IMR-90 (cell line): ENCODE measurements around the gene TMEM144.

Experiments used
- BHLHE40 ChIP-seq: fragments of 150-350 bp; IDR thresholded peaks from 2 replicates; pipeline ENCODE4 v1.6.1; 2016; ENCODE audit warnings: mild to moderate bottlenecking, low read depth, low read length
- CEBPB ChIP-seq: IDR thresholded peaks from 2 replicates; pipeline ENCODE4 v1.6.1; 2012; ENCODE audit warnings: low read depth, low read length, improper control_type of control experiment
- CTCF ChIP-seq: conservative IDR thresholded peaks from 2 replicates; pipeline ENCODE4 v1.5.1; 2012; ENCODE audit warnings: mild to moderate bottlenecking, low read depth, low read length, improper control_type of control experiment
- FOS ChIP-seq: fragments of 150-350 bp; IDR thresholded peaks from 2 replicates; pipeline ENCODE4 v1.6.1; 2016; ENCODE audit warnings: low read depth, low read length
- MAFK ChIP-seq: IDR thresholded peaks from 2 replicates; pipeline ENCODE4 v1.6.1; 2012; ENCODE audit warnings: low read depth, low read length, improper control_type of control experiment
- MAZ ChIP-seq: IDR thresholded peaks from 2 replicates; pipeline ENCODE4 v1.6.1; 2012; ENCODE audit warnings: low read depth, mild to moderate bottlenecking, low read length, improper control_type of control experiment, moderate library complexity, borderline replicate concordance
- MXI1 ChIP-seq: IDR thresholded peaks from 2 replicates; pipeline ENCODE4 v1.6.1; 2012; ENCODE audit warnings: low read depth, mild to moderate bottlenecking, low read length, moderate library complexity, borderline replicate concordance
- POLR2A ChIP-seq: IDR thresholded peaks from 2 replicates; pipeline ENCODE4 v1.6.1; 2012; ENCODE audit warnings: mild to moderate bottlenecking, low read depth, low read length
- RAD21 ChIP-seq: IDR thresholded peaks from 2 replicates; pipeline ENCODE4 v1.6.1; 2012; ENCODE audit warnings: low read length, improper control_type of control experiment
- RCOR1 ChIP-seq: IDR thresholded peaks from 2 replicates; pipeline ENCODE4 v1.6.1; 2012; ENCODE audit warnings: mild to moderate bottlenecking, low read length, improper control_type of control experiment; ENCODE audit not compliant: insufficient replicate concordance
- RFX5 ChIP-seq: IDR thresholded peaks from 2 replicates; pipeline ENCODE4 v1.8.0; 2012; ENCODE audit warnings: low read depth, mild to moderate bottlenecking, low read length, moderate library complexity
- SMC3 ChIP-seq: fragments of 150-350 bp; IDR thresholded peaks from 2 replicates; pipeline ENCODE4 v1.6.1; 2016; ENCODE audit warnings: low read depth, mild to moderate bottlenecking, antibody characterized with exemption, low read length, moderate library complexity
- USF2 ChIP-seq: fragments of 150-350 bp; IDR thresholded peaks from 2 replicates; pipeline ENCODE4 v1.6.1; 2017; ENCODE audit warnings: mild to moderate bottlenecking, antibody characterized with exemption, low read length, low read depth

DNA sequence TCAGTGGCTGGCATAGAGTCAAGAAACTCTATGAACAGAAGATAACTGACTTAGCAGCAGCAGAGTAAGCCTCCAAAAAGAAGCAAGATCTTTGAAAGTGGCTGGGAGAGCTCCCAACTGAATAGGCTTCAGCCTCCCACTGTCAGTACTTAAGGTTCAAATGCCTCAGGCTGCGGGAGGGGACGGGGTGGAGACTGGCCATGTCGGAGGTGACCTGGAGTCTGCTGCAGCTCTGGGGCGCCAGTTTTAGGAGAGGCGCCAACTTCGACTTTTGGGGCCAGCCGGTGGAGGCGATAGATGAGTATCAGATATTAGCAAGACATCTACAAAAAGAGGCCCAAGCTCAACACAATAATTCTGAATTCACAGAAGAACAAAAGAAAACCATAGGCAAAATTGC, 67.3 kb downstream of the TMEM144 start:
- no peak for TF ChIP-seq RFX5
- TF ChIP-seq POLR2A = no peak
- TF ChIP-seq CTCF = no peak
- no peak for TF ChIP-seq MXI1
- no peak for TF ChIP-seq USF2
- no peak for TF ChIP-seq MAZ
- no peak for TF ChIP-seq BHLHE40
- TF ChIP-seq CEBPB = no peak
- TF ChIP-seq RCOR1 = no peak
- TF ChIP-seq FOS = no peak
- no peak for TF ChIP-seq MAFK
- TF ChIP-seq SMC3 = no peak
- no peak for TF ChIP-seq RAD21
